ENCODE data around the gene PASD1.

The PASD1 gene

DNA sequence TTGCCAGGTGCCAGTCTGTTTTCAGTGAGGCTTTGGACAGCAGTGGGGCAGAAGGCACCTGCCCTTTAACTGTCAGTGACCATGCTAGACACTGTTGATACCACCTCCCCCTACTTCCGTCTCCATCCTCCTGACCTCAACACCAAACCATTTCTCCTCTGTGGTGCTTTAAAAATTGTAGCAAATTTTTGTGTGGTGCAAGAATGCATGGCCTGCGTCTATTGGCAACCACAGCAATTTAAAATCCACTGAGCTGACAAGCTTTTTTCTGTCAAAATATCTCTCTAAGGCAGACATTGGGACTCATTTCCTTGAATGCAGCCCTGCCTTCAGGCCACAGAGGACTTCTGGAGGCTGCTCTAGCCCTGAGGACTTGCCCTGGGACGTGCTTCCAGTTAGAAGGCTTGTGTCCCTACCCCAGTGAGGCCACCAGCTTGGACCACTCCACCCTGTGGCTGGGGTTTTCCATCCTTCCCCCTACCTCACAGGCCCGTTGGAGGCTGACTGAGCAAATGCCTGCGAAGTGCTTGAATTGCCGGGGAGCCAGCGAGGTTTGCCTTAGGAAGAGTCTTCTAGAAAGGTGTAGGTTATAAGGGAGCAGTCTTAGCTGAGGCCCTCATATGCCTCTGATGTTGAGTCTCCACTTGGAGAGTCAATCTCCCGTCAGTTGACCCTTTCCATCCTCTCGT is 138.7 kb downstream of the PASD1 start:
- no peak for DNase-seq (ENCODE audit: low spot score)

GRCh38 chrX:151702741-151703340 is 139.4 kb downstream of the PASD1 start:
- no peak for DNase-seq (ENCODE audit: low spot score)

GRCh38 chrX:151703487-151703886 is 140.0 kb downstream of the PASD1 start:
- DNase-seq (ENCODE audit: low spot score), result no peak

GRCh38 chrX:151704041-151704663 is 140.7 kb downstream of the PASD1 start:
- DNase-seq (ENCODE audit: low spot score), result no peak

- no peak for DNase-seq (ENCODE audit: low spot score)
Measured at GRCh38 chrX:151708821-151709220, 145.3 kb downstream of the PASD1 start.

- DNase-seq (ENCODE audit: low spot score), result no peak
Measured at GRCh38 chrX:151710457-151710856, 147.0 kb downstream of the PASD1 start.

GRCh38 chrX:151711154-151711553 is 147.7 kb downstream of the PASD1 start:
- DNase-seq (ENCODE audit: low spot score), result no peak

DNA sequence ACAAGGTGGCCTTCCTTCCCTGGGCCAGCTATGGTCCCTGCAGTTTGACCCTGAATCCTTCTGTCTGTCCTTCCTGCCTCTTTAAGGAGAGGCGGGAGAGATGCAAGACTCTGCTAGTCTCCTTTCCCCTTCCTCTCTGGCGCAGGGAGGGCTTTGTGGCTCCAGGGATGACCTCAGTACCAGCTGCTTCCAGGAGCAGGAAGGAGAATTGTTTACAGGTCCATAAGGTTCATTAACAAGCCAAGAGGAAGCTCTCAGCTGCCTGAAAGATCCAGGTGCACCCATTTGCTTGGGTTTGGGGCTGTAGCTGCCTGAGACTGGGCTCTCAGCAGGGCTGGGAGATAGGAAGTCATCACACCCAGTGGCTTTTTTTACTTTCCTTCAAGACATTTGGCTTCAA is 148.3 kb downstream of the PASD1 start:
- no peak for DNase-seq (ENCODE audit: low spot score)

DNA sequence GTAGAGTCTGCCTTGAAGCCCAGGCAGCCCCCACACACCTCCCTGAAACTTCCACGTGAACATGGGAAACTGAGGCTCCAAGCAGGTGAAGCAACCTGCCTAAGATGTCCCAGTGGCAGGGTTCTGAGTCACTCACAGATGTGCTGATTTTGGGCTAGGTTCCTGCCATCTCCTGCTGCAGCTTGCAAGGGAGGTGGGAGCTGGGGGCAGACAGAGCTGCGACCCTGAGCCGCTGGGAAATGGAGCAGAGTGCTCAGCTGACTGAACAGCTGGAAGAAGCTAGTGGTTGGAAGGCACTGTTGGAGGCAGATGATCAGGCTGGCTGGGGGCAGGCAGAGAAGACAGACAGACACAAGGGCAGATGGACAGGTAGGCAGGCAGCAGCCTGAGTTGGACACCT is 148.8 kb downstream of the PASD1 start:
- DNase-seq (ENCODE audit: low spot score), result no peak

DNA sequence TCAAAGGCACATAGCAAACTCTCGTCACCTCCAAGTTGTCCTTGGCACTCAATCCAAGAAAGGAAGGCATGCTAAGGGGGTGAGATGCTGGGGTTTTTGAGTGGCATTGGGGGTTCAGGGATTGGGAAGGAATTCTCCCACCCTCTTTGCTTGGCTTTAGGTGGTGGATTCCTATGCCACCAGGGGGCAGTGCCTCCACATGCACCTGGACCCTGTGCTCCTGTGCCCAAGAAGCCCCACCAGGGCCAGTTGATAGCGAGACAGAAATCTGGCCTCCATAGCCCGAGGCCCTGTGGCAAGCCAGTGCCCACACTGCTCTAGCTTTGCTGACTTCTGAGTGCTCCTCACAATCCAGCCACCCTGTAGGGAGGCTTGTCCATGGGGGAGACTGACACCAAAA is 150.4 kb downstream of the PASD1 start:
- no peak for DNase-seq (ENCODE audit: low spot score)

GRCh38 chrX:151714362-151714761 is 150.9 kb downstream of the PASD1 start:
- no peak for DNase-seq (ENCODE audit: low spot score)

GRCh38 chrX:151715752-151716151 is 152.3 kb downstream of the PASD1 start, which contains the start of gene FATE1:
FATE1 (plus strand) TSS chrX:151716035; CDS start chrX:151716120, 85 bp downstream.
- DNase-seq (ENCODE audit: low spot score), result no peak

- no peak for DNase-seq (ENCODE audit: low spot score)
Measured at GRCh38 chrX:151722241-151722846, 158.9 kb downstream of the PASD1 start.

GRCh38 chrX:151723156-151723760 is 159.8 kb downstream of the PASD1 start:
- no peak for DNase-seq (ENCODE audit: low spot score)

GRCh38 chrX:151724563-151725337 is 161.3 kb downstream of the PASD1 start:
- no peak for DNase-seq (ENCODE audit: low spot score)

DNA sequence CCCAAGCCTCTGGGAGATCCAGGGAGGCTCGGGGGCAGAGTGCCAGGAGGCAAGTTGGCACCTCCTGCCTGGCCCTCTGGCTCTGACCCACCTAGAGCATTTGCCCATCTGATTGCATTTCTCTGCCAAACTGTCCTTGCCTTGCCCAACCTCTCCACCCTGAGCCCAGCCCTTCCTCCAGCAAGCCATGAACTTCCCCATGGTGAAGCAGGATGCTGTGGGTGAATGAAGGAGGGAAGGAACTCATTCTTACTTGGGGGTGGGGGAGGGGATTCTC is 161.8 kb downstream of the PASD1 start:
- no peak for DNase-seq (ENCODE audit: low spot score)

Measured in Ammon's horn (tissue), 1 donor.